Mucosa of stomach (tissue), 1 donor: ENCODE measurements around the gene CCDC57.
"Not testable (repeated sequence)": the region's sequence is repeated elsewhere in the genome, so short reads cannot be mapped to it uniquely, and the experiment has no call there.

Experiments used
- H3K27me3 ChIP-seq: one replicate; pipeline ENCODE4 v1.7.0; 2013; ENCODE audit warnings: mild to moderate bottlenecking, low read length; ENCODE audit not compliant: control insufficient read depth, insufficient read depth
- H3K36me3 ChIP-seq: one replicate; pipeline ENCODE4 v1.7.0; 2013; ENCODE audit warnings: low read length; ENCODE audit not compliant: control insufficient read depth, insufficient read depth
- H3K4me1 ChIP-seq: one replicate; pipeline ENCODE4 v1.7.0; 2013; ENCODE audit warnings: mild to moderate bottlenecking, low read length; ENCODE audit not compliant: control insufficient read depth, insufficient read depth
- H3K4me3 ChIP-seq: one replicate; pipeline ENCODE4 v1.7.0; 2013; ENCODE audit warnings: low read length
- H3K9ac ChIP-seq: one replicate; pipeline ENCODE4 v1.7.0; 2013; ENCODE audit warnings: mild to moderate bottlenecking, low read length, moderate library complexity
- H3K9me3 ChIP-seq: one replicate; pipeline ENCODE4 v1.7.0; 2013; ENCODE audit warnings: mild to moderate bottlenecking, low read length, moderate library complexity; ENCODE audit not compliant: control insufficient read depth
- donor health status: Pancreatic carcinoma.

CCDC57 gene

GRCh38 chr17:82152556-82153294 is 59.9 kb downstream of the CCDC57 start:
- H3K27me3 ChIP-seq = no peaks in the 10 kb centered on the region
- no peaks in the 10 kb centered on the region for H3K36me3 ChIP-seq
- H3K9me3 ChIP-seq = no peaks in the 10 kb centered on the region
- peaks cover 15% of the 10 kb centered on the region for H3K4me1 ChIP-seq
- no peak overlapping the region for H3K4me3 ChIP-seq
- H3K9ac ChIP-seq = peak overlapping the region; percentile 28

- peak overlapping the region; percentile 28 for H3K9ac ChIP-seq
- H3K4me1 ChIP-seq = peaks cover 15% of the 10 kb centered on the region
- H3K4me3 ChIP-seq = no peak overlapping the region
- no peaks in the 10 kb centered on the region for H3K9me3 ChIP-seq
- no peaks in the 10 kb centered on the region for H3K27me3 ChIP-seq
- H3K36me3 ChIP-seq = no peaks in the 10 kb centered on the region
Measured at GRCh38 chr17:82152114-82152513, 60.5 kb downstream of the CCDC57 start.

GRCh38 chr17:82151106-82151957 is 61.3 kb downstream of the CCDC57 start:
- peaks cover 15% of the 10 kb centered on the region for H3K4me1 ChIP-seq

GRCh38 chr17:82149401-82150099 is 63.1 kb downstream of the CCDC57 start:
- Histone ChIP-seq H3K9ac (no peak overlapping the region), H3K9me3 (no peaks in the 10 kb centered on the region), H3K36me3 (no peaks in the 10 kb centered on the region), H3K4me1 (peaks cover 15% of the 10 kb centered on the region), H3K4me3 (no peak overlapping the region), H3K27me3 (no peaks in the 10 kb centered on the region)

More at GRCh38 chr17:82151106-82151957, 61.3 kb downstream of the CCDC57 start:
- H3K9me3 ChIP-seq = no peaks in the 10 kb centered on the region
- no peaks in the 10 kb centered on the region for H3K27me3 ChIP-seq
- H3K36me3 ChIP-seq = no peaks in the 10 kb centered on the region
- no peak overlapping the region for H3K4me3 ChIP-seq
- H3K9ac ChIP-seq = no peak overlapping the region

GRCh38 chr17:82148997-82149396 is 63.6 kb downstream of the CCDC57 start:
- Histone ChIP-seq H3K4me1 (peaks cover 15% of the 10 kb centered on the region), H3K36me3 (no peaks in the 10 kb centered on the region), H3K4me3 (no peak overlapping the region), H3K9ac (no peak overlapping the region), H3K9me3 (no peaks in the 10 kb centered on the region), H3K27me3 (no peaks in the 10 kb centered on the region)

- Histone ChIP-seq H3K9ac (no peak overlapping the region), H3K36me3 (no peaks in the 10 kb centered on the region), H3K9me3 (no peaks in the 10 kb centered on the region), H3K4me3 (no peak overlapping the region), H3K27me3 (no peaks in the 10 kb centered on the region), H3K4me1 (peaks cover 13% of the 10 kb centered on the region)
Measured at GRCh38 chr17:82148011-82148410, 64.6 kb downstream of the CCDC57 start.

- Histone ChIP-seq H3K9ac (no peak overlapping the region), H3K4me3 (no peak overlapping the region), H3K4me1 (peaks cover 3% of the 10 kb centered on the region), H3K36me3 (no peaks in the 10 kb centered on the region), H3K9me3 (no peaks in the 10 kb centered on the region), H3K27me3 (no peaks in the 10 kb centered on the region)
Measured at GRCh38 chr17:82146663-82147654, 65.7 kb downstream of the CCDC57 start.

- no peaks in the 10 kb centered on the region for H3K27me3 ChIP-seq
- no peak overlapping the region for H3K9ac ChIP-seq
- H3K4me1 ChIP-seq = no peaks in the 10 kb centered on the region
- H3K4me3 ChIP-seq = no peak overlapping the region
- H3K9me3 ChIP-seq = no peaks in the 10 kb centered on the region
- no peaks in the 10 kb centered on the region for H3K36me3 ChIP-seq
Measured at GRCh38 chr17:82145550-82146155, 67.0 kb downstream of the CCDC57 start.

GRCh38 chr17:82143333-82143732 is 69.3 kb downstream of the CCDC57 start:
- Histone ChIP-seq H3K36me3 (no peaks in the 10 kb centered on the region), H3K4me3 (no peak overlapping the region), H3K4me1 (no peaks in the 10 kb centered on the region), H3K9me3 (no peaks in the 10 kb centered on the region), H3K9ac (no peak overlapping the region), H3K27me3 (no peaks in the 10 kb centered on the region)

- not testable (repeated sequence) for H3K9me3 ChIP-seq, H3K36me3 ChIP-seq, H3K4me1 ChIP-seq, H3K4me3 ChIP-seq, H3K27me3 ChIP-seq, H3K9ac ChIP-seq
Measured at GRCh38 chr17:82139961-82140360, 72.7 kb downstream of the CCDC57 start.

- no peaks in the 10 kb centered on the region for H3K36me3 ChIP-seq
- H3K4me1 ChIP-seq = no peaks in the 10 kb centered on the region
- no peaks in the 10 kb centered on the region for H3K27me3 ChIP-seq
- H3K9ac ChIP-seq = no peak overlapping the region
- no peak overlapping the region for H3K4me3 ChIP-seq
- H3K9me3 ChIP-seq = no peaks in the 10 kb centered on the region
Measured at GRCh38 chr17:82138511-82138992, 74.1 kb downstream of the CCDC57 start.
